GM12873 (cell line): ENCODE results near the gene PLAC8L1.

Experiments
- TF ChIP-seq, protein P1 (sequence below): IDR thresholded peaks from 2 replicates; pipeline ENCODE4 v1.5.1; 2012; ENCODE audit warnings: low read depth, mild to moderate bottlenecking, moderate library complexity, low read length, control low read depth; ENCODE audit not compliant: insufficient read depth; ENCODE audit errors: missing control alignments

Gene PLAC8L1

GRCh38 chr5:146116361-146116760, 11.0 kb upstream of the PLAC8L1 start:
- TF ChIP-seq, protein P1, sequence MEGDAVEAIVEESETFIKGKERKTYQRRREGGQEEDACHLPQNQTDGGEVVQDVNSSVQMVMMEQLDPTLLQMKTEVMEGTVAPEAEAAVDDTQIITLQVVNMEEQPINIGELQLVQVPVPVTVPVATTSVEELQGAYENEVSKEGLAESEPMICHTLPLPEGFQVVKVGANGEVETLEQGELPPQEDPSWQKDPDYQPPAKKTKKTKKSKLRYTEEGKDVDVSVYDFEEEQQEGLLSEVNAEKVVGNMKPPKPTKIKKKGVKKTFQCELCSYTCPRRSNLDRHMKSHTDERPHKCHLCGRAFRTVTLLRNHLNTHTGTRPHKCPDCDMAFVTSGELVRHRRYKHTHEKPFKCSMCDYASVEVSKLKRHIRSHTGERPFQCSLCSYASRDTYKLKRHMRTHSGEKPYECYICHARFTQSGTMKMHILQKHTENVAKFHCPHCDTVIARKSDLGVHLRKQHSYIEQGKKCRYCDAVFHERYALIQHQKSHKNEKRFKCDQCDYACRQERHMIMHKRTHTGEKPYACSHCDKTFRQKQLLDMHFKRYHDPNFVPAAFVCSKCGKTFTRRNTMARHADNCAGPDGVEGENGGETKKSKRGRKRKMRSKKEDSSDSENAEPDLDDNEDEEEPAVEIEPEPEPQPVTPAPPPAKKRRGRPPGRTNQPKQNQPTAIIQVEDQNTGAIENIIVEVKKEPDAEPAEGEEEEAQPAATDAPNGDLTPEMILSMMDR, result no peak

- TF ChIP-seq, protein P1, result no peak
These were observed 7.1 kb upstream of the PLAC8L1 start for GRCh38 chr5:146112476-146112875.

DNA sequence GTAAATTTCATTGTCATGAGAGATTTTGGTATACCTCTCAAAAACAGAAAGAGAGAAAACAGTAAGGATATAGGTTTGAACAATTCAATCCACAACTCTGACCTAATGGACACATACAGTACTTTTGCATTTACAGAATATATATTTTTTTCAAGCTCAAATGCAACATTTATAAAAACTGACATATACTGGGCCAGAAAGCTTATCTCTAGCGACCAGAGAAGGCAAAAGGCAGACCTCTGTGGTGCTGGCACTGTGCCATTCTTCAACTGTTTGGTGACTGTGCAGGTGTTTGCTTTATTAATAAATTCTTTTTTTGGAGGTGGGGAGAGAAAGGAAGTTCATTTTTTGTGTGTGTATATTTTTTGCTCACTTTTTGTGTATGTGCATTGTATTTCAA, 6.0 kb upstream of the PLAC8L1 start:
- TF ChIP-seq, protein P1, result no peak

DNA sequence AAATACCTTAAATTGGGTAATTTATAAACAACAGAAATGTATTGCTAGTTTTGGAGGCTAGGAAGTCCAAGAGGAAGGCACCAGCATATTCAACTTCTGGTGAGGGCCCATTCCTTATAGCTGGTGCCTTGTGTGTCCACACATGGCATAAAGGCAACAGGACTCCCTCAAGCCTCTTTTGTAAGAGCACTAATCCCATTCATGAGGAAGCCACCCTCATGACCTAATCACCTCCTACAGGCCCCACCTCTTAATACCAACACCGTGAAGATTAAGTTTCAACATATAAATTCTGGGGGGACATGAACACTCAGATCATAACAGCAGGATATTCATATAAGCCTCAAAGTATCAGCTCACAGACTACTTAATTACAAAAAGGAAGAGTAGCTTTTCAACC, 4.0 kb upstream of the PLAC8L1 start:
- TF ChIP-seq, protein P1, result no peak

DNA sequence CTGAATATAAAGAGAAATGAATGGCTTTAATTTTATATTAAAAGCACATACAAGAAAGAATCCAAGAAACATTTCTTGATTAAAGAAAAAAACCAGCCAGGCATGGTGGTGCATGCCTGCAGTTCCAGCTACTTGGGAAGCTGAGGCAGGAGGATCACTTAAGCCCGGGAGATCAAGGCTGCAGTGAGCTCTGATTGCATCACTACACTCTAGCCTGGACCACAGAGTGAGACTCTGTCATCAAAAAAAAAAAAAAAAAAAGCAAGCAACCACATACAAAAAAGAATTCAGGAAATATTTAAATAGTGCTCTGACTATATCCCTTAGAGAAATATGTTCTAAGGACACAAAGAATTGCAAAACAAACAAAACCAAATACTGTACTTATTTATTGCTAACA, 2.5 kb upstream of the PLAC8L1 start:
- TF ChIP-seq, protein P1, result no peak

DNA sequence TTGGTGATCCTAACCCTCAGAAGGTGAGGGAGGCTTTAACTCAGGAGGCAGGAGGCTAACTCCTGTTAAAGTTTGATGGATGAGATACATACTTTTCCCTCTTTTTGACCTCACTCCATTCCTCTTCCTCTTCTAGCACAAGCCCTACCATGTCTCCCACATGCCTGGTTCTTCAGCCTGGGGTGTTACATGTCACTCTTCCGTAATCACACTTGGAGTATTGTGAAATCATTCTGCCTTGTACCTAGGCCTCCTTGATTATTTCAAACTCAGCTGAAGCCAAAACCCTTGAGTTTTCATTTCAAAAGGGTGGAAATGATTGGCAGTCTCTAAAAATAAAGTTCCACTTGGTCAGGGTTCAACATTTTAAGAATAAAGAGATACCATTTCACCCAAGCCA, 1.8 kb downstream of the PLAC8L1 start:
- TF ChIP-seq, protein P1, result no peak

- TF ChIP-seq, protein P1, result no peak
These were observed 3.7 kb downstream of the PLAC8L1 start for GRCh38 chr5:146101646-146102045.

DNA sequence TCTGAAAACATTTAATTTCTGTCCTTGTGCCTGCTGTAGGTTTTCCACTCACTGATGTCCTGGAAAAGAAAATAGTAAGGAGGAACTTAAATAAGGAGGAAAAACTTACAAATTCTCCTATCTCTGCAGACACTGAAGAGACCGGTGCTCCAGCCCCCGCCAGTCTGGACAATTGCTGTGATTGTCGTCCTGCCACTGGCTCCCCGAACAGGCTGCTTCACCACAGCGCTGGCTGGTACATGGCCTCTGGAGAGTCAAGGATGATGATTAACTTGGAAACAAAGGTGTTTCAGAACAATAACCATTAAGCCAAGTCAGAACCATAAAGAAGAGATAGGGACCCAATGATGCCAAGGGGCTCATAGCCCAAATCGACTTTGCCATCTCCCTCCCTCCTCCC, 7.3 kb downstream of the PLAC8L1 start:
- TF ChIP-seq, protein P1, result no peak
